IPS DF 4.7 (cell line): ENCODE measurements around the gene FNDC1.

Experiments used
- DNase-seq: peaks from one replicate; pipeline ENCODE4 v3.0.0-alpha.2; 2013; ENCODE audit warnings: low spot score; ENCODE audit errors: extremely low read depth

Gene FNDC1

GRCh38 chr6:159305804-159306537, 136.8 kb downstream of the FNDC1 start:
- no peak for DNase-seq

GRCh38 chr6:159307246-159307790, 138.1 kb downstream of the FNDC1 start:
- DNase-seq: no peak

DNA sequence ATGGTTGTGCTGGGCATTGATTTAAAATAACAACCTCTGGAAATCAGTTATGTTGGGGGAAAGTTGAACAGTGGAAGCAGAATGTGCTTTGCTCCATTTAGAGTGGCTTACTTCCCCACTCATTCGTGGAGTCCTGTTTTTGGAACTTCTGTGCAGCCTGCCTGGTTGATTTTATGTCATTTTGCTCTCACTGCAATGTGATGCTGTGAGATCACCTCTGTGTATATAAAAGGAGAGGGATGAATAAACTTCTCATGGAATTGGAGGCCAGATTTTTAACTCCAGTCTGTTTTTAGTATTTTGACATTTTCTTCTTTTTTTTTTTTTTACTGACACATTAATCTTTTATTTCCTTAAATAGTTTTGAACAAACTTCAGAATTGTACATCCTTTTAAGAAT, 139.0 kb downstream of the FNDC1 start:
- no peak for DNase-seq

- DNase-seq: no peak
Observed at GRCh38 chr6:159309723-159310122, 140.5 kb downstream of the FNDC1 start.

DNA sequence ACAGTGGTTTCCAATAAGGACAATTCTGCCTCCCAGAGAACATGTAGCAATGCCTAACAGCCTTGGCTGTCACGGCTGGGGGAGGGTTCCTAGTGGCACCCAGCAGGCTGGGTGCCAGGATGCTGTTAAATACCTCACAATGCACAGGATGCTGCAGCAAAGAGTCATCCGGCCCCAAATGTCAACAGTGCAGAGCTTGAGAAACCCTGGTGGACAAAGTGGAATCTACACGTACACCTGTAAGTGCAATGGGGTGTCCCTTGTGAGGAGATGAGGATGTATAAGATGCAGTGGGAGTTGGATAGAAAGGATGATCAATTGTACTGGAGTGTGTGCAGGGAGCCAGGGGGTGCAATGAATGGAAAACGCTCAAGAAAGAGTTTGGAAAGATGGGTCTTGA, 142.4 kb downstream of the FNDC1 start:
- DNase-seq: no peak

DNA sequence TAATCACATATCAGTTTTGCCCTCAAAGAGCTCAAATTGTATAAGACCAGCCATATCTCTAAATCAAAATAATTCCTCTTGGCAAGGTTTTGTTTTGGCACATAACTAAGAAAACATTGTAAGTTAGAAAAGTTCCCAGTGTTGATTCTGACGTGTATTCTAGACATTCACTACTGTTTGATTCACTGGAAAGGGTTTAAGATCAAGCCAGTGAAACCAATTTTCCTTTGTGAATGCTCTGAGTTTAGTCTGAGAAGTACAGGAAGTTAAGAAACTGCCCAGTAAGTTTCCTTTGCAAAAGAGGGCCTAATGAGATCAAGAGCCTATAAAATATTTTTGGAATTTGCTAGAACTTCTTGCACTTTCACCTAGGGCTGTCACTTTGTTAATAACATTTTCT, 143.0 kb downstream of the FNDC1 start:
- DNase-seq: no peak

DNA sequence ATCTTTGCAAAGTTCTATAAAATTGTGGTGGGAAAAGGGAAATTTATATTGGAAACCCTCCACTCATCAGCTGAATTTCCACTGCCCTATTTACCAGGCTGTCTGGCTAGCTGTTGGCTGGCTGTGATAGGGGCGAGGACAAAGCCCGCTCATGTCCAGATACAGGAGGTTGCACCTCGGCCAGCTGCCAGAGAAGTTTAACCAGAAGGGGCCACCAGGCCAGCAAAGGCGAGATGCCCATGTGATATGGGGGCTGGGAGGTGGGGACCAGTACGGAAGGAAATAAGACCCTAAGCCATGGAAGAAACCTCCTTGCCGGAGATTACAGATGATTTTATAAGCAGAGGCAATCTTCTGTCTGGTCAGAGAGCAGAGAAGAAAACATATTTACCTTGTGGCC, 143.8 kb downstream of the FNDC1 start:
- DNase-seq: no peak

GRCh38 chr6:159315562-159315961, 146.4 kb downstream of the FNDC1 start:
- no peak for DNase-seq

DNA sequence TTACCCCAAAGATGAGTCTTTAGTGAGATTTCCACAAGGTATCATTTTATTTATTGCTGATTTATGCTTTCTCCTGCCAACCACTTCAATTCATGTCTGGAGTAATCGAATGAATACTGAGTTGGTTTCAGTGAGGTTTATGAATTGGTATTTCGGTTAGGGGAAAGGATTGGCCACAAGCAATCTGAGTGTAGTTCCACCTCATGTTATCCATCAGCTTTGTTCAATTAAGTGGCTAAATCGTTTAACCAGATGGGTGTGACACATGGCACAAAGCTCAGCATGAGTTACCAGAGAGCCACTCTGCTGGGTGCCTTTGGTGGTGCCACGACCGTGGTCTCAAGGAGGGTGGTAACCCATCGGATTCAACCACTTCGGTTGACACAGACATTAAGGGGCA, 148.2 kb downstream of the FNDC1 start:
- no peak for DNase-seq

DNA sequence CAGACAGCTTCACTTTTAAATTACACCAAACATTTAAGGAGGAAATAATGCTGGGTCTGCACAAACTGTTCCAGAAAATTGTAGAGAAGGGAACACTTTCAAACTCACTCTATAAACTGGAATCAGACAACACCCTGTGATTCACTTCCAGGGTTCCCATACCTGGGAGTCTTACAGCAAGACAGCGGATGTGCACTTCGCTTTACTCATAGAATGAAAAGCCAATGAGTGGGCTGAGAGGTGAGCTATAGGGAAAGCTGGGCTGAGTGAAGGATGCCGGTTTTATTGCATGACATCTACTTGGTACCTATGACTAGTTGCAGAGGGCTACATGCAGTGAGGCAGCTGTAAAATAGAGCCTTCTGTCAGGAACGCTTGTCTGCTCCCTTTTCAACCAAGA, 152.1 kb downstream of the FNDC1 start:
- DNase-seq: no peak
